NCI-H2171 (cell line): ENCODE measurements around the gene MROH7.

Source experiments
- DNase-seq: peaks from one replicate; lab custom pipeline; 2025; lab: John Stamatoyannopoulos, UW

Gene MROH7

GRCh38 chr1:54651608-54652007 lies 10.0 kb downstream of the MROH7 start:
- no peak for DNase-seq

- DNase-seq: no peak
Measured at GRCh38 chr1:54652168-54652567, 10.6 kb downstream of the MROH7 start.

GRCh38 chr1:54653036-54653435 lies 11.4 kb downstream of the MROH7 start:
- DNase-seq: no peak

- no peak for DNase-seq
Measured at GRCh38 chr1:54658164-54658913, 16.8 kb downstream of the MROH7 start.

GRCh38 chr1:54663725-54664124 lies 22.1 kb downstream of the MROH7 start:
- no peak for DNase-seq

GRCh38 chr1:54664364-54664763 lies 22.8 kb downstream of the MROH7 start:
- DNase-seq: no peak

- DNase-seq: no peak
Measured at GRCh38 chr1:54665852-54666251, 24.3 kb downstream of the MROH7 start.

GRCh38 chr1:54666333-54666732 lies 24.7 kb downstream of the MROH7 start:
- no peak for DNase-seq

GRCh38 chr1:54667797-54668196 lies 26.2 kb downstream of the MROH7 start:
- no peak for DNase-seq

- no peak for DNase-seq
Measured at GRCh38 chr1:54668567-54668966, 27.0 kb downstream of the MROH7 start.

GRCh38 chr1:54671985-54672608 lies 30.5 kb downstream of the MROH7 start:
- DNase-seq: peak; percentile 12

GRCh38 chr1:54678776-54679643 lies 37.4 kb downstream of the MROH7 start:
- DNase-seq: no peak

- no peak for DNase-seq
Measured at GRCh38 chr1:54679706-54680105, 38.1 kb downstream of the MROH7 start.

- no peak for DNase-seq
Measured at GRCh38 chr1:54680387-54680786, 38.8 kb downstream of the MROH7 start.

GRCh38 chr1:54681358-54681757 lies 39.8 kb downstream of the MROH7 start:
- peak; percentile 8 for DNase-seq

- no peak for DNase-seq
Measured at GRCh38 chr1:54683453-54683852, 41.9 kb downstream of the MROH7 start.

GRCh38 chr1:54685335-54685905 lies 43.8 kb downstream of the MROH7 start:
- DNase-seq: no peak

GRCh38 chr1:54686155-54686554 lies 44.6 kb downstream of the MROH7 start:
- DNase-seq: no peak

- DNase-seq: no peak
Measured at GRCh38 chr1:54694771-54695170, 53.2 kb downstream of the MROH7 start.

GRCh38 chr1:54695221-54695620 lies 53.6 kb downstream of the MROH7 start:
- DNase-seq: no peak

- DNase-seq: no peak
Measured at GRCh38 chr1:54695764-54696163, 54.2 kb downstream of the MROH7 start.

- DNase-seq: no peak
Measured at GRCh38 chr1:54696262-54696661, 54.7 kb downstream of the MROH7 start.
